ENCODE measurements around the gene ZNF3.

- TF ChIP-seq CREB5 (CRISPR knock-in tag; IDR thresholded peaks at IDR 0.05; ENCODE audit: low read depth) (no peak), PATZ1 (CRISPR knock-in tag; IDR thresholded peaks at IDR 0.05; ENCODE audit: borderline replicate concordance) (no peak), ZNF8 (CRISPR knock-in tag; IDR thresholded peaks at IDR 0.05) (no peak), ZFP3 (CRISPR knock-in tag; IDR thresholded peaks at IDR 0.05) (no peak), ESRRG (CRISPR knock-in tag; IDR thresholded peaks at IDR 0.05) (no peak)
Measured at GRCh38 chr7:100033526-100033925, 48.0 kb downstream of the ZNF3 start.

Data from SK-N-SH treated with all-trans-retinoic acid at 6 μM for 48 hours (cell line).